CD4-positive, CD25-positive, alpha-beta regulatory T cell (primary cell): ENCODE results near the gene CCDC85C. TPM values are rescaled to one million over a fixed set of nuclear protein-coding genes. Genes with fewer than 3 reads are reported as not detected.
A peak's percentile ranks its signal among the peaks of the same experiment; 100 is the strongest.

Experiments used
- ATAC-seq, 2 donors: fragments of 150-1000 bp; cut with Tn5 transposase; one replicate each; pipeline ENCODE4 v1.10.0; 2021; ENCODE audit warnings: low read depth in 2 of 2, moderate number of reproducible peaks in 2 of 2, moderate library complexity in 1 of 2
- DNase-seq, 3 donors: peaks; one replicate each; pipeline versions ENCODE4 v3.0.0 to v3.0.0-alpha.2; 2012 to 2022; ENCODE audit warnings: mixed read lengths in 1 of 3
- H3K27ac ChIP-seq: one replicate; pipeline ENCODE4 v1.7.0; 2013; ENCODE audit warnings: mild to moderate bottlenecking, low read length; ENCODE audit not compliant: insufficient read depth, poor library complexity, severe bottlenecking
- H3K27me3 ChIP-seq: one replicate; pipeline ENCODE4 v1.7.0; 2013; ENCODE audit warnings: low read length; ENCODE audit not compliant: control insufficient read depth, insufficient read depth
- H3K36me3 ChIP-seq: one replicate; pipeline ENCODE4 v1.7.0; 2013; ENCODE audit warnings: mild to moderate bottlenecking, low read length, moderate library complexity; ENCODE audit not compliant: control insufficient read depth, insufficient read depth
- H3K4me1 ChIP-seq: 2 replicates; pipeline ENCODE4 v1.7.0; 2013; ENCODE audit warnings: mild to moderate bottlenecking, low read length; ENCODE audit not compliant: insufficient read depth, control insufficient read depth, poor library complexity, severe bottlenecking
- H3K4me3 ChIP-seq: one replicate; pipeline ENCODE4 v1.7.0; 2013; ENCODE audit warnings: low read depth, mild to moderate bottlenecking, low read length, moderate library complexity
- H3K9me3 ChIP-seq, 2 experiments: 1 replicate in 1 of 2; 2 replicates in 1 of 2; pipeline ENCODE4 v1.7.0; 2013; ENCODE audit warnings: low read length in 2 of 2, mild to moderate bottlenecking in 1 of 2, moderate library complexity in 1 of 2; ENCODE audit not compliant: control insufficient read depth in 2 of 2
- H3K27ac Mint-ChIP-seq, 3 donors: one replicate each; pipeline ENCODE4 v1.8.0; 2020 to 2022; ENCODE audit warnings: mild to moderate bottlenecking in 3 of 3, mixed read lengths in 3 of 3, moderate library complexity in 2 of 3
- H3K27me3 Mint-ChIP-seq: one replicate; pipeline ENCODE4 v1.8.0; 2022; ENCODE audit warnings: mild to moderate bottlenecking, mixed read lengths
- H3K36me3 Mint-ChIP-seq: one replicate; pipeline ENCODE4 v1.8.0; 2020; ENCODE audit warnings: mixed read lengths
- H3K4me1 Mint-ChIP-seq, 4 donors: one replicate each; pipeline ENCODE4 v1.8.0; 2020 to 2022; ENCODE audit warnings: mixed read lengths in 4 of 4, mild to moderate bottlenecking in 1 of 4
- H3K4me3 Mint-ChIP-seq, 4 donors: one replicate each; pipeline ENCODE4 v1.8.0; 2020 to 2022; ENCODE audit warnings: mild to moderate bottlenecking in 4 of 4, mixed read lengths in 4 of 4, moderate library complexity in 3 of 4
- H3K9me3 Mint-ChIP-seq, 7 donors: one replicate each; pipeline ENCODE4 v1.8.0; 2020 to 2022; ENCODE audit warnings: mixed read lengths in 7 of 7, mild to moderate bottlenecking in 3 of 7, moderate library complexity in 2 of 7
- polyA plus RNA-seq, 4 donors: library from polyadenylated mRNA; unstranded; fragments of 300-500 nt; fragmentation: Illumina TruSeq; gene quantifications; one replicate each; pipeline ENCODE4 v1.2.3, GENCODE V29; 2021
- total RNA-seq: library from RNA; stranded (reverse); gene quantifications from one replicate; pipeline ENCODE4 v1.2.3, GENCODE V29; 2022

CCDC85C gene
- total and polyA plus RNA-seq, 5 donors from 2014 or later = 0.62 to 6.3 (median 0.98) TPM

- Histone ChIP-seq H3K9me3 (no peaks in the 10 kb centered on the region), H3K27me3 (no peaks in the 10 kb centered on the region), H3K4me1 (no peaks in the 10 kb centered on the region), H3K4me3 (no peak overlapping the region), H3K27ac (no peak overlapping the region), H3K36me3 (no peaks in the 10 kb centered on the region)
- no peaks in the 10 kb centered on the region for H3K36me3 Mint-ChIP-seq
- no peak for ATAC-seq
- no peaks in the 10 kb centered on the region for H3K9me3 Mint-ChIP-seq
- no peaks in the 10 kb centered on the region for H3K27me3 Mint-ChIP-seq
- no peak overlapping the region for H3K4me3 Mint-ChIP-seq
- H3K27ac Mint-ChIP-seq = peak overlapping the region in 1 of 3 donors; percentile 36
- peaks cover 0 to 21% (median 0%) of the 10 kb centered on the region in 4 donors for H3K4me1 Mint-ChIP-seq
- DNase-seq = peak in 1 of 3 donors; percentile 10
Observed at GRCh38 chr14:99575043-99576023, 28.7 kb downstream of the CCDC85C start.

GRCh38 chr14:99574099-99574880 is 29.7 kb downstream of the CCDC85C start:
- H3K4me1 Mint-ChIP-seq = peaks cover 0 to 21% (median 1%) of the 10 kb centered on the region in 4 donors
- no peak overlapping the region for H3K4me3 ChIP-seq
- no peaks in the 10 kb centered on the region for H3K4me1 ChIP-seq
- no peak for DNase-seq
- H3K27ac Mint-ChIP-seq = no peak overlapping the region
- no peaks in the 10 kb centered on the region for H3K9me3 ChIP-seq
- H3K4me3 Mint-ChIP-seq = peak overlapping the region in 1 of 4 donors; percentile 38
- no peak for ATAC-seq
- H3K9me3 Mint-ChIP-seq = no peaks in the 10 kb centered on the region
- no peaks in the 10 kb centered on the region for H3K36me3 Mint-ChIP-seq
- no peaks in the 10 kb centered on the region for H3K27me3 Mint-ChIP-seq
- no peaks in the 10 kb centered on the region for H3K27me3 ChIP-seq
- H3K27ac ChIP-seq = no peak overlapping the region
- H3K36me3 ChIP-seq = no peaks in the 10 kb centered on the region

GRCh38 chr14:99573436-99574098 is 30.4 kb downstream of the CCDC85C start:
- H3K27me3 Mint-ChIP-seq = no peaks in the 10 kb centered on the region
- H3K27me3 ChIP-seq = no peaks in the 10 kb centered on the region
- ATAC-seq (no peak), DNase-seq (no peak)
- H3K9me3 ChIP-seq = no peaks in the 10 kb centered on the region
- no peak overlapping the region for H3K4me3 Mint-ChIP-seq
- H3K9me3 Mint-ChIP-seq = no peaks in the 10 kb centered on the region
- no peak overlapping the region for H3K27ac ChIP-seq
- no peak overlapping the region for H3K4me3 ChIP-seq
- no peaks in the 10 kb centered on the region for H3K36me3 Mint-ChIP-seq
- H3K4me1 Mint-ChIP-seq = peaks cover 0 to 19% (median 1%) of the 10 kb centered on the region in 4 donors
- H3K36me3 ChIP-seq = no peaks in the 10 kb centered on the region
- no peaks in the 10 kb centered on the region for H3K4me1 ChIP-seq
- no peak overlapping the region for H3K27ac Mint-ChIP-seq

GRCh38 chr14:99573000-99573330 is 31.0 kb downstream of the CCDC85C start:
- H3K4me1 ChIP-seq = no peaks in the 10 kb centered on the region
- no peak overlapping the region for H3K4me3 ChIP-seq
- ATAC-seq (no peak), DNase-seq (no peak)
- H3K9me3 ChIP-seq = no peaks in the 10 kb centered on the region
- no peaks in the 10 kb centered on the region for H3K36me3 ChIP-seq
- no peak overlapping the region for H3K27ac ChIP-seq
- H3K9me3 Mint-ChIP-seq = no peaks in the 10 kb centered on the region
- H3K4me1 Mint-ChIP-seq = peaks cover 0 to 14% (median 1%) of the 10 kb centered on the region in 4 donors
- no peaks in the 10 kb centered on the region for H3K36me3 Mint-ChIP-seq
- no peak overlapping the region for H3K27ac Mint-ChIP-seq
- H3K27me3 Mint-ChIP-seq = no peaks in the 10 kb centered on the region
- no peaks in the 10 kb centered on the region for H3K27me3 ChIP-seq
- no peak overlapping the region for H3K4me3 Mint-ChIP-seq

GRCh38 chr14:99572173-99572999 is 31.6 kb downstream of the CCDC85C start:
- Mint-ChIP-seq H3K36me3 (no peaks in the 10 kb centered on the region), H3K4me3 (no peak overlapping the region)

GRCh38 chr14:99571303-99571986 is 32.6 kb downstream of the CCDC85C start:
- H3K27ac ChIP-seq = no peak overlapping the region
- peak overlapping the region in 1 of 4 donors; percentile 87 for H3K4me3 Mint-ChIP-seq
- no peaks in the 10 kb centered on the region for H3K36me3 Mint-ChIP-seq
- H3K4me1 Mint-ChIP-seq = peaks cover 0 to 11% (median 1%) of the 10 kb centered on the region in 4 donors
- DNase-seq = no peak
- H3K9me3 ChIP-seq = no peaks in the 10 kb centered on the region
- H3K27me3 ChIP-seq = no peaks in the 10 kb centered on the region
- no peaks in the 10 kb centered on the region for H3K4me1 ChIP-seq
- H3K4me3 ChIP-seq = no peak overlapping the region
- ATAC-seq = no peak
- no peaks in the 10 kb centered on the region for H3K9me3 Mint-ChIP-seq
- no peak overlapping the region for H3K27ac Mint-ChIP-seq
- H3K36me3 ChIP-seq = no peaks in the 10 kb centered on the region
- H3K27me3 Mint-ChIP-seq = no peaks in the 10 kb centered on the region

More at GRCh38 chr14:99572173-99572999, 31.6 kb downstream of the CCDC85C start:
- no peak overlapping the region for H3K27ac Mint-ChIP-seq
- Histone ChIP-seq H3K27me3 (no peaks in the 10 kb centered on the region), H3K4me1 (no peaks in the 10 kb centered on the region), H3K9me3 (no peaks in the 10 kb centered on the region), H3K27ac (no peak overlapping the region), H3K36me3 (no peaks in the 10 kb centered on the region), H3K4me3 (no peak overlapping the region)
- DNase-seq (no peak), ATAC-seq (no peak)
- peaks cover 0 to 9% (median 1%) of the 10 kb centered on the region in 4 donors for H3K4me1 Mint-ChIP-seq
- H3K27me3 Mint-ChIP-seq = no peaks in the 10 kb centered on the region
- H3K9me3 Mint-ChIP-seq = no peaks in the 10 kb centered on the region
